ENCODE measurements around the gene TIMP3.

The TIMP3 gene

DNA sequence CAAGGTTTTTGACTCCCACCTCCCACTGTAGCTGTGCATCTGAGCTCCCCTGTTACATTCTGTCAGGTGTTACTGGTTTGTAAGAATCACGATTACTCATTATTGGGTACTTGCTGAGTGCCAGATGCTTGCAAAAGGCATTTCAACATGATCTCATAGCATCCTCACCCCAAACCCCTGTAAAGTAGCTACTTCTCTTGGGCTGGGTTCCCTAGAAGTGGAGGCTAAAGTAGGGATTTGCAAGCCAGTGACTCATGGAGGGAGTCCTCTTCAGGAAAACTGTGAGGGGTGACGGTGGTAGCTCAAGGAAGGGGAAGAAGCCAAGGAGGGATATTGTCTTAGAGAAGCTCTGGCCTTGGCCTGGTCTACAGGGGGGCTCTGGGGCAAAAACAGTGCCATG lies 78.6 kb downstream of the TIMP3 start:
- DNase-seq (ENCODE audit: low read depth in 1 of 2, low spot score in 1 of 2) = no peak

GRCh38 chr22:32880505-32880892 lies 79.0 kb downstream of the TIMP3 start:
- no peak for DNase-seq (ENCODE audit: low read depth in 1 of 2, low spot score in 1 of 2)

GRCh38 chr22:32880893-32881596 lies 79.5 kb downstream of the TIMP3 start:
- peak in 1 of 2 donors; percentile 4 for DNase-seq (ENCODE audit: low read depth in 1 of 2, low spot score in 1 of 2)

GRCh38 chr22:32882360-32882755 lies 80.9 kb downstream of the TIMP3 start:
- DNase-seq (ENCODE audit: low read depth in 1 of 2, low spot score in 1 of 2) = no peak

DNA sequence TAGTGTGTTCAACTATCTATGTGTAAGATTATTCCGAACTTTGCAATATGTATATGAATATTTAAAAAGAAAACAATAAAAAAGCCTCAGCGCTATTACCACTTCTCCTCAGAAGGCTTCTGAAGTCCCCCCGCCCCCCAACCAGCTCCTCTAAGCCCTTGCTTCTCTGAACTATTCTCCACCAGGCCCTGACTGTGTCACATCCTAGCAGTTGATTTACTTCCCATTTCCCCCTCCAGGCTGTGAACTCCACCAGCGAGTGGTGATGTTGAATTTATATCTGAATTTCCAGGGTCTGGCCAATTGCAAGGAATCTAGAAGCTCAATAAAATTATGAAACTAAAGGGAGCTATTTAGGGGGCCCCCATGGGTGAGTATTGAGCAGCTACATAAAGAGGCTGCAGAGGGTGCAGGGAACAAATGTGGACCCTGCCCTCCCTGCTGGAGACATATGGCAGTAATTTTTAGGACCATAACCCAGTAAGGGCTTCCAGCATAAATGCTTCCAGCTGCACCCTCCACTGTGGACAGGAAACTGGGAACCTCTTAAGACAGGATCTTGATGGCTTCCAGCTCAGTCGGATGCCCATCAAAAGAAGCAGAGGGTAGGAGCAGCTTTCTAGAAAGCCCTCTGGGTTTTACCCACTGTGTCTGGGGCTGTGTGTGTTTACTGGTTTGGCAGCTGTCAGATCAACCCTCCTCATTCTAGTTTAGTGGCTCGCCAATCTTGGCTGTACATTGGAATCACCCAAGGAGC lies 81.4 kb downstream of the TIMP3 start:
- no peak for DNase-seq (ENCODE audit: low read depth in 1 of 2, low spot score in 1 of 2)

- no peak for DNase-seq (ENCODE audit: low read depth in 1 of 2, low spot score in 1 of 2)
Observed at GRCh38 chr22:32887324-32887980, 85.9 kb downstream of the TIMP3 start.

DNA sequence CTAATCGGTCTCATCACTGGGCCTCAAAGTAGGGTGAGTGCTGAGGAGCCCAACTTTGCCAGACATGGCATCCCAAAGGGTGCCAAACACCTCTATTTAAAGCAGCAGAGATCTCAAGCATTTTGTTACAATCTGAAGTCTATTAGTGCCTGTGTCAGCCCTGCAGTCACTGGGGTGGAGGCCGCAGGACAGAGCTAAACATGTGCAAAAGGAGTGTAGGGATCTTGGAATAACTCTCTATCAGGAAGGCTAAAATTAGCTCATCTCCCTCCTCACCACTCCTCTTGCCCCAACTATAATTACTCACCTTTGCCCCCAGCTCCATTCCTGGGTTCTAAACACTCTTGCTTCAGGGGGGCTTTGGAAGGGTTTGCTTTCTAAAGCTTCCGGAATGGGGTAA lies 87.5 kb downstream of the TIMP3 start:
- DNase-seq (ENCODE audit: low read depth in 1 of 2, low spot score in 1 of 2) = no peak

GRCh38 chr22:32896891-32897290 lies 95.4 kb downstream of the TIMP3 start:
- DNase-seq (ENCODE audit: low read depth in 1 of 2, low spot score in 1 of 2) = no peak

DNA sequence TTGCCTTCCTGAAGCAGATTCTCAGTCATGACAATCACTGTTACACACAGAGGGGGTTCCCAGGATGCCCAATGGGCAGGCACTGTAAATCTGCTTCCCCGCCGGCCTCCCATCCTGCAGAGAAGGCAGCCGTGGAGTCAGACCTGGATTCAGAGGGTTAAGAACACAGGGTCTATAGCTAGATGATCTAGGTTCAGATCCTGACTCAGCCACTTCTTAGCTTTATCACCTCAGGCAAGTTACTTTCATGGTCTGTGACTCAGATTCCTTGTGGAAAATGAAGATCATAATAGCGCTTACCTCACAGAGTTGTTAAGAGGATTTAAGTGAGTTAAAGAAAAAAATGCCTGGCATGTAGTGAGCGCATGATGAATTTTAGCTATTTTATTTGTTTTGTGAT lies 95.9 kb downstream of the TIMP3 start:
- no peak for DNase-seq (ENCODE audit: low read depth in 1 of 2, low spot score in 1 of 2)

DNA sequence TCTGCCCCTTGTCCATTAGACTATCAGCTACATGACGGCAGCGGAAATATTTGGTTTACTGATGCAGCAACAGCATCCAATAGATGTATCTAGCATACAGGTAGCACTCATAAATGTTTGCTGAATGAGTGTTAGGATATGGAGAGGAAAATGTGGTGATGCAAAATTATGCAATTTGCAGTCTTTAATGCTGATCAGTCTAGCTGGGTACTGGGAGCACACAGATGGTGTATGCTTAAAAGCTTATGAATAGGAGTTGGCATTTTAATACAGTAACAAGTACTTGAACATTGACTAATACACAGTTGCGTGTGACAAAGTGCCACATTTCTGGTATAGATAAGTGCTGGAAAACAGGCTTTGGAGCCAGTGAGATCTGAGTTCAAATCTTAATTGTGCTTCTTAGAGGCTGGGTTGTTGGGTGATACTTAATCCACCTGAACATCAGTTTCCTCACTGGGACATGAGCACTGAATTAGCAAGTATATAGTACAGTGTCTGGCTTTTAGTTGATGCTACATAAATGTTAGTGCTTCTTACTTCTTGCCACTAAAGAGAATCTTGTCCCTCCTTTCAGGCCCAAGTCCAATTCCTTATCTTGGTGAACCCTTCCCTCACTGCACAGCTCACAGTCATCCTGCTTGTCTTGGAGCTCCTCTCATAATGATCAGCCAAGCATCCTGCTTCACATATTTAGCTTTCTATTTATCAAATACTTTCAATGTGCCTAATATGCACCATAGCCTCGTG lies 99.6 kb downstream of the TIMP3 start:
- DNase-seq (ENCODE audit: low read depth in 1 of 2, low spot score in 1 of 2) = no peak

- DNase-seq (ENCODE audit: low read depth in 1 of 2, low spot score in 1 of 2) = no peak
Observed at GRCh38 chr22:32901925-32902324, 100.4 kb downstream of the TIMP3 start.

GRCh38 chr22:32903507-32903906 lies 102.0 kb downstream of the TIMP3 start:
- no peak for DNase-seq (ENCODE audit: low read depth in 1 of 2, low spot score in 1 of 2)

GRCh38 chr22:32904044-32904443 lies 102.5 kb downstream of the TIMP3 start:
- no peak for DNase-seq (ENCODE audit: low read depth in 1 of 2, low spot score in 1 of 2)

DNA sequence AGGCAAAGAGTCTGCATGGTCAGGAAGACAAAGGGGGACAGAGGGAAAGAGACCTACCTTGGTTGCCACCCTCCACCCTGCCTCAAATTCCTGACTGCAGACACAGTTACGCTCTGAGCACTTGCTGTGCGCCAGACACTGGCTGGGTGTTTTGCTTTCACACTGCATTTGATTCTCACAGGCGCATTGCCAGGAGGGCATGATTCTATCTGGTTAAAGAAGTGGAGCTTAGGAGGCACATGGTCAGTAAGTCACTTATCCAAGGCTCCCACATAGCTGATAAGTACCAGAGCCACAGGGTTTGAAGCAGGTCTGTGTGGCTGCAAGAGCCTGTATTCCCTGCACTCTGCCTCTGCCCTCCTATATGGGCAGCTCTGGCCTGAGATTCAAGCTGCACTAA lies 103.9 kb downstream of the TIMP3 start:
- DNase-seq (ENCODE audit: low read depth in 1 of 2, low spot score in 1 of 2) = no peak

DNA sequence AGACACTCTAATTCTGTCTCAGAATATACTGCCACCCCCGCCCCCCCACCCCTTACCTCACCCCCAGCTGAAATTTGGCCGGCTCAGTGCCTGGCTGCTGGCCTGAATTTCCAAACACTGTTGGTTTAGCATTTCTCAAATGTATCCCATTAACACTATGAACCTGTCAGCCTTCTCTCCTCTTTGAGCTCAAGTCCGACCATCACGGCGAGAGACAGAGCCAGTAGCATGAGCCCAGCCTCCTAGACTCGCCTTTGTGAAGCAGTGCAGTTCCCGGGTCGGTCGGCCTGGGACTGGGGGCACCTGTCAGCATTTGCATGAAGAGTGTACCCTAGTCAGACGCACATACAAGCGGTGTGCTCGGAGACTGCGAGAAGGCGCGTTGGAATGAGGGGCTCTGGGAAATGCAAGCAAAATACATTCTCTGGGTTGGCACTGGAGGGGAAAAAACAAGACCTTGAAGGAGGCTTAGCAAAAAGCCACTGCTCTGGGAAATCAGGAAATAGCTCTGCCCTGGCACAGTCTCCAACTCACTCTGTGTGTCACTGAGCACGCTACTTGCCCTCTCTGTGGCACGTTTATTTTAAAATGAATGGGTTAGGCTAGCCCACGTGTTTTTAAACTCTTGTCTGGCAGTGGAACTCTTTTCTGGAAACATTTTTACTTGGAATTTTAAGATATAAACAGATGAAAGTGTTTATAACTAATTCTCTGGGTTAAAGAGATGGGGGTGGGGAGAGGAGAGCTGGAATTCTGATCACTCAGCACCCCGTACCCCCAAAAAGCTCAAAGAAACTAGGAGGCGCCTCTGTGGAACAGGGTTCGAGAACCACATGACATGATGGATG lies 108.3 kb downstream of the TIMP3 start:
- no peak for DNase-seq (ENCODE audit: low read depth in 1 of 2, low spot score in 1 of 2)

GRCh38 chr22:32910429-32910772 lies 108.9 kb downstream of the TIMP3 start:
- no peak for DNase-seq (ENCODE audit: low read depth in 1 of 2, low spot score in 1 of 2)

GRCh38 chr22:32911503-32911902 lies 110.0 kb downstream of the TIMP3 start:
- DNase-seq (ENCODE audit: low read depth in 1 of 2, low spot score in 1 of 2) = no peak
